Panc1 (cell line): ENCODE measurements around the gene NUP210. TPM values are rescaled to one million over a fixed set of nuclear protein-coding genes. Genes with fewer than 3 reads are reported as not detected.

ENCODE experiments used
- ATAC-seq: fragments of 200-7000 bp; cut with Tn5 transposase; 2 replicates; pipeline ENCODE4 v1.9.1; 2020; ENCODE audit warnings: mild to moderate bottlenecking, moderate library complexity
- BruUV-seq: library from RNA; stranded (reverse); fragments of 400-500 nt; replicated peaks from 2 replicates; lab custom pipeline; 2021; lab: Mats Ljungman, UMichigan
- CTCF ChIA-PET: fragments of 300-600 bp; sonication (Branson Sonifier 250); formaldehyde crosslinking; loops from one replicate; lab custom pipeline; 2022; ENCODE audit warnings: antibody characterized with exemption; lab: Charles Lee
- POLR2A ChIA-PET: fragments of 300-600 bp; sonication (Branson Sonifier 250); formaldehyde crosslinking; loops from one replicate; lab custom pipeline; 2022; ENCODE audit warnings: antibody characterized with exemption; lab: Charles Lee
- DNase-seq: peaks from one replicate; pipeline ENCODE4 v3.0.0-alpha.2; 2010; ENCODE audit warnings: low read depth, low spot score
- H3K27ac ChIP-seq: 2 replicates; pipeline ENCODE4 v1.5.1; 2011; ENCODE audit warnings: mild to moderate bottlenecking, low read length, inconsistent platforms
- H3K27me3 ChIP-seq: fragments of 200-500 bp; sonication (Bioruptor generic); 2 replicates; pipeline ENCODE4 v1.6.0; 2014; ENCODE audit warnings: low read length, inconsistent platforms; ENCODE audit not compliant: control insufficient read depth, insufficient read depth
- H3K36me3 ChIP-seq: fragments of 200-500 bp; sonication (Bioruptor generic); 2 replicates; pipeline ENCODE4 v1.5.1; 2014; ENCODE audit warnings: inconsistent platforms, mild to moderate bottlenecking, low read length, moderate library complexity; ENCODE audit not compliant: control insufficient read depth, insufficient read depth
- H3K4me1 ChIP-seq: 2 replicates; pipeline ENCODE4 v1.5.1; 2011; ENCODE audit warnings: inconsistent platforms, mild to moderate bottlenecking, low read length, moderate library complexity; ENCODE audit not compliant: control insufficient read depth, insufficient read depth
- H3K4me3 ChIP-seq, 2 experiments: 2 replicates each; pipeline ENCODE4 v1.5.1; 2011 to 2012; ENCODE audit warnings: low read depth in 2 of 2, low read length in 2 of 2, mild to moderate bottlenecking in 2 of 2, inconsistent platforms in 1 of 2, moderate library complexity in 1 of 2
- H3K9me3 ChIP-seq: fragments of 200-500 bp; sonication (Bioruptor generic); 2 replicates; pipeline ENCODE4 v1.5.1; 2014; ENCODE audit warnings: low read depth, mild to moderate bottlenecking, inconsistent platforms, low read length, moderate library complexity; ENCODE audit not compliant: control insufficient read depth, insufficient read depth
- POLR2AphosphoS5 ChIP-seq: IDR thresholded peaks from 2 replicates; pipeline ENCODE4 v1.6.1; 2012; ENCODE audit warnings: mild to moderate bottlenecking, low read depth, low read length, moderate library complexity
- REST ChIP-seq, 2 experiments: IDR thresholded peaks; 2 replicates each; pipeline ENCODE4 v1.6.1; 2011 to 2012; ENCODE audit warnings: low read depth in 2 of 2, control low read depth in 1 of 2, low read length in 1 of 2, mild to moderate bottlenecking in 1 of 2, moderate library complexity in 1 of 2; ENCODE audit not compliant: insufficient read depth in 1 of 2
- SIN3A ChIP-seq: IDR thresholded peaks from 2 replicates; pipeline ENCODE4 v1.6.1; 2012; ENCODE audit warnings: low read depth, mild to moderate bottlenecking, low read length, moderate library complexity, borderline replicate concordance; ENCODE audit not compliant: insufficient read depth
- TCF7L2 ChIP-seq: IDR thresholded peaks from 2 replicates; pipeline ENCODE4 v1.6.1; 2011; ENCODE audit warnings: mild to moderate bottlenecking, low read depth, low read length, inconsistent platforms
- in situ Hi-C: cut with HindIII; loops from 2 replicates; pipeline ENCODE4 v1.10.0; 2016; ENCODE audit warnings: low sequenced_read_pairs, low pct_unique_long_range_greater_than_20kb
- intact Hi-C: fragments of 100-400 bp; cut with micrococcal nuclease; formaldehyde crosslinking; loops from one replicate; pipeline ENCODE4 v1.10.0; 2022; ENCODE audit not compliant: unreplicated experiment
- total RNA-seq: library from RNA; stranded (reverse); gene quantifications from one replicate; pipeline ENCODE4 v1.2.1, GENCODE V29; 2021; ENCODE audit not compliant: unreplicated experiment
- TF ChIP-seq, protein P1 (sequence below): fragments of 450-650 bp; IDR thresholded peaks from 2 replicates; pipeline ENCODE4 v1.5.1; 2017; ENCODE audit warnings: mild to moderate bottlenecking

The NUP210 gene
- total RNA-seq, 1 experiment from 2014 or later: 36.8 TPM

DNA sequence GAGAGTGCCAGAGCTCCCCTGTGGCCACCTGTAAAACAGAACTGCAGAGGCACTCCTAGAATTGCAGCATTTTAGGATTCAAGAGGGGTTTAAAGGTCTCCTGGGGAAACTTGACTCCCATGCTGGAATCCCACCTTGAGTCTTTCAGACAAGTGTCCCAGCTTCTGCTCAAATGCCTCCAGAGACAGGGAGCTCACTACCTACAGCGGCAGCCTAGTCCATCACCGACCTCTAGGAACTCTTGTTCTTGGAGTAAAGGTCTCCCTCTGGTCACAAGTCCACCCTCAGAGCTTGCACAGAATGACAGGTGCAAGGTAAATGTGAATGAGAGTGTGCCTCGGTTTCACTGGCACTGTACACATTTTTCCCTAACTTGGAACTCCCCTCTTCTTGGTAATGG is 72.0 kb downstream of the NUP210 start:
- DNase-seq (no peak), ATAC-seq (no peak)
- no peaks in the 10 kb centered on the region for H3K9me3 ChIP-seq
- in situ Hi-C loops (no loop called here), intact Hi-C loops (no loop called here)
- no TSS peak for BruUV-seq
- H3K36me3 ChIP-seq: no peaks in the 10 kb centered on the region
- no peak overlapping the region for H3K4me3 ChIP-seq
- ChIA-PET CTCF (no interaction called here), POLR2A (no interaction called here)
- H3K27me3 ChIP-seq: no peaks in the 10 kb centered on the region
- no peak overlapping the region for H3K27ac ChIP-seq
- H3K4me1 ChIP-seq: no peaks in the 10 kb centered on the region
- TF ChIP-seq SIN3A (no peak), POLR2AphosphoS5 (no peak), REST (IDR thresholded peaks at IDR 0.05; ENCODE audit: insufficient read depth in 1 of 2, low read depth in 2 of 2, low read length in 1 of 2) (no peak), TCF7L2 (no peak)
- TF ChIP-seq, protein P1, sequence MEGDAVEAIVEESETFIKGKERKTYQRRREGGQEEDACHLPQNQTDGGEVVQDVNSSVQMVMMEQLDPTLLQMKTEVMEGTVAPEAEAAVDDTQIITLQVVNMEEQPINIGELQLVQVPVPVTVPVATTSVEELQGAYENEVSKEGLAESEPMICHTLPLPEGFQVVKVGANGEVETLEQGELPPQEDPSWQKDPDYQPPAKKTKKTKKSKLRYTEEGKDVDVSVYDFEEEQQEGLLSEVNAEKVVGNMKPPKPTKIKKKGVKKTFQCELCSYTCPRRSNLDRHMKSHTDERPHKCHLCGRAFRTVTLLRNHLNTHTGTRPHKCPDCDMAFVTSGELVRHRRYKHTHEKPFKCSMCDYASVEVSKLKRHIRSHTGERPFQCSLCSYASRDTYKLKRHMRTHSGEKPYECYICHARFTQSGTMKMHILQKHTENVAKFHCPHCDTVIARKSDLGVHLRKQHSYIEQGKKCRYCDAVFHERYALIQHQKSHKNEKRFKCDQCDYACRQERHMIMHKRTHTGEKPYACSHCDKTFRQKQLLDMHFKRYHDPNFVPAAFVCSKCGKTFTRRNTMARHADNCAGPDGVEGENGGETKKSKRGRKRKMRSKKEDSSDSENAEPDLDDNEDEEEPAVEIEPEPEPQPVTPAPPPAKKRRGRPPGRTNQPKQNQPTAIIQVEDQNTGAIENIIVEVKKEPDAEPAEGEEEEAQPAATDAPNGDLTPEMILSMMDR: no peak

DNA sequence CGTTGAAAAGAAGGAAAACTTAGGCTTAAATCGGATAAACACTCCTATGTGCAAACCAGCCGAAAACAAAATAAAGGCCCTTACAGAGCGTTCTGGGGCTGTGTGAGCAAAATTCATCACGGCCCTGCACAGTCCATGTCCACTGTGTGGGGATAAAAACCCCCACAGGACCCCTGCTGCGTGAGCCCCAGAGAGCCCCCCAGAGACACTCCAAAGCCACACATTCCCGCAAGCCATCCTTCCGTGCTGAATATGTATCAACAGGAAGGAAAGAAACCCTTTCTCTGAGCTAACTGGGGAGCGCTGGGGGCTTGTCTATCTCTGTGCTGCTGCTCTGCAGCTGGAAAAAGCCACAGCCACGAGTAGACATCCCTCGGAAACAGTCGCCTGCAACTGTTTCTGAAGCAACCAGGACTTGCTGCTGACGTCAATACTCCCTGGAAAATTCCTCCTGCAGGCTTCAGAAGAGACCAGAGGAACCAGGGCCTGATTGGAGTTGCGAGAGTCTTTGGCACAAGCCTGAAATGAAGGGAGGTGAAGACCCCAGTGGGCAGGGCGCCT is 72.7 kb downstream of the NUP210 start:
- in situ Hi-C loops: no loop called here
- no TSS peak for BruUV-seq
- TF ChIP-seq REST (IDR thresholded peaks at IDR 0.05; ENCODE audit: insufficient read depth in 1 of 2, low read depth in 2 of 2, low read length in 1 of 2): no peak
- no peak for TF ChIP-seq SIN3A
- TF ChIP-seq, protein P1: no peak
- no peak for TF ChIP-seq POLR2AphosphoS5
- TF ChIP-seq TCF7L2: no peak
- DNase-seq: no peak
- no peak for ATAC-seq
- Histone ChIP-seq H3K4me1 (no peaks in the 10 kb centered on the region), H3K27me3 (no peaks in the 10 kb centered on the region), H3K36me3 (no peaks in the 10 kb centered on the region), H3K4me3 (no peak overlapping the region), H3K27ac (no peak overlapping the region), H3K9me3 (no peaks in the 10 kb centered on the region)
- ChIA-PET POLR2A (no interaction called here), CTCF (no interaction called here)
- intact Hi-C loops: no loop called here
